Activated T-helper 2 cell treated with anti-CD3 and anti-CD28 coated beads, Interferon-gamma antibody, Interleukin-2, Interleukin-4, amounts not matched to agents 10 μg/mL and 5 μg/mL and 100 μg/mL, durations not matched to agents 14 hours and 24 hours and 36 hours (primary cell): ENCODE results near the gene GOLGA1. TPM values are rescaled to one million over a fixed set of nuclear protein-coding genes. Genes with fewer than 3 reads are reported as not detected.
A peak's percentile ranks its signal among the peaks of the same experiment; 100 is the strongest.
"Not testable (repeated sequence)": the region's sequence is repeated elsewhere in the genome, so short reads cannot be mapped to it uniquely, and the experiment has no call there.

ENCODE experiments used
- DNase-seq: peaks from one replicate; pipeline ENCODE4 v3.0.0; 2021; ENCODE audit warnings: low spot score
- H3K27ac Mint-ChIP-seq: one replicate; pipeline ENCODE4 v1.8.0; 2021; ENCODE audit warnings: mixed read lengths
- H3K27me3 Mint-ChIP-seq: one replicate; pipeline ENCODE4 v1.8.0; 2021; ENCODE audit warnings: low read depth, mixed read lengths
- H3K36me3 Mint-ChIP-seq: one replicate; pipeline ENCODE4 v1.8.0; 2021; ENCODE audit warnings: low read depth, mixed read lengths
- H3K4me1 Mint-ChIP-seq: one replicate; pipeline ENCODE4 v1.8.0; 2021; ENCODE audit warnings: low read depth, mixed read lengths
- H3K4me3 Mint-ChIP-seq: one replicate; pipeline ENCODE4 v1.8.0; 2021; ENCODE audit warnings: low read depth, mild to moderate bottlenecking, moderate library complexity, mixed read lengths
- H3K9me3 Mint-ChIP-seq: one replicate; pipeline ENCODE4 v1.8.0; 2021; ENCODE audit warnings: mixed read lengths
- intact Hi-C: fragments of 100-400 bp; cut with micrococcal nuclease; formaldehyde crosslinking; loops from one replicate; pipeline ENCODE4 v1.15.1; 2023
- total RNA-seq: library from RNA; stranded (reverse); gene quantifications from 2 replicates; pipeline ENCODE4 v1.2.3, GENCODE V29; 2022

The GOLGA1 gene
- total RNA-seq, 1 donor from 2014 or later, result 16.1 TPM

GRCh38 chr9:124928116-124928515, 12.8 kb downstream of the GOLGA1 start:
- intact Hi-C loops, result no loop called here
- H3K9me3 Mint-ChIP-seq, result no peaks in the 10 kb centered on the region
- peaks cover 44% of the 10 kb centered on the region for H3K36me3 Mint-ChIP-seq
- H3K27me3 Mint-ChIP-seq, result no peaks in the 10 kb centered on the region
- no peak overlapping the region for H3K4me3 Mint-ChIP-seq
- no peak for DNase-seq
- H3K27ac Mint-ChIP-seq, result no peak overlapping the region
- H3K4me1 Mint-ChIP-seq, result no peaks in the 10 kb centered on the region

GRCh38 chr9:124920394-124920793, 20.5 kb downstream of the GOLGA1 start:
- H3K4me1 Mint-ChIP-seq, H3K27ac Mint-ChIP-seq, intact Hi-C loops, H3K9me3 Mint-ChIP-seq, DNase-seq, H3K4me3 Mint-ChIP-seq, H3K27me3 Mint-ChIP-seq: not testable (repeated sequence)
- H3K36me3 Mint-ChIP-seq, result peaks cover 26% of the 10 kb centered on the region

GRCh38 chr9:124914753-124915405, 26.0 kb downstream of the GOLGA1 start:
- no peak for DNase-seq
- Mint-ChIP-seq H3K4me1 (no peaks in the 10 kb centered on the region), H3K9me3 (no peaks in the 10 kb centered on the region), H3K27me3 (no peaks in the 10 kb centered on the region), H3K27ac (no peak overlapping the region), H3K36me3 (peaks cover 38% of the 10 kb centered on the region), H3K4me3 (no peak overlapping the region)
- intact Hi-C loops, result no loop called here

- Mint-ChIP-seq H3K27ac (no peak overlapping the region), H3K4me1 (no peaks in the 10 kb centered on the region), H3K36me3 (peaks cover 33% of the 10 kb centered on the region), H3K9me3 (no peaks in the 10 kb centered on the region), H3K4me3 (no peak overlapping the region), H3K27me3 (no peaks in the 10 kb centered on the region)
- no peak for DNase-seq
- intact Hi-C loops, result no loop called here
These were observed 27.5 kb downstream of the GOLGA1 start for GRCh38 chr9:124913378-124913777.

- Mint-ChIP-seq H3K4me3 (no peak overlapping the region), H3K36me3 (peaks cover 41% of the 10 kb centered on the region), H3K4me1 (no peaks in the 10 kb centered on the region), H3K27ac (no peak overlapping the region), H3K9me3 (no peaks in the 10 kb centered on the region), H3K27me3 (no peaks in the 10 kb centered on the region)
- intact Hi-C loops, result no loop called here
- DNase-seq, result no peak
These were observed 29.1 kb downstream of the GOLGA1 start for GRCh38 chr9:124911766-124912165.

GRCh38 chr9:124908098-124908497, 32.8 kb downstream of the GOLGA1 start:
- Mint-ChIP-seq H3K27me3 (no peaks in the 10 kb centered on the region), H3K4me1 (no peaks in the 10 kb centered on the region), H3K36me3 (peaks cover 40% of the 10 kb centered on the region), H3K27ac (no peak overlapping the region), H3K9me3 (no peaks in the 10 kb centered on the region), H3K4me3 (no peak overlapping the region)
- no peak for DNase-seq
- intact Hi-C loops, result no loop called here

- Mint-ChIP-seq H3K4me3 (no peak overlapping the region), H3K27me3 (no peaks in the 10 kb centered on the region), H3K36me3 (peaks cover 42% of the 10 kb centered on the region), H3K27ac (no peak overlapping the region), H3K9me3 (no peaks in the 10 kb centered on the region), H3K4me1 (no peaks in the 10 kb centered on the region)
- no peak for DNase-seq
- intact Hi-C loops, result no loop called here
These were observed 33.9 kb downstream of the GOLGA1 start for GRCh38 chr9:124906966-124907365.

GRCh38 chr9:124899845-124900244, 41.0 kb downstream of the GOLGA1 start:
- Mint-ChIP-seq H3K36me3 (peaks cover 34% of the 10 kb centered on the region), H3K27me3 (no peaks in the 10 kb centered on the region), H3K9me3 (no peaks in the 10 kb centered on the region), H3K4me1 (peaks cover 1% of the 10 kb centered on the region), H3K4me3 (no peak overlapping the region), H3K27ac (no peak overlapping the region)
- intact Hi-C loops, result no loop called here
- no peak for DNase-seq

GRCh38 chr9:124897570-124898460, 43.1 kb downstream of the GOLGA1 start:
- no peak for DNase-seq
- Mint-ChIP-seq H3K4me3 (no peak overlapping the region), H3K4me1 (peaks cover 4% of the 10 kb centered on the region), H3K36me3 (peaks cover 34% of the 10 kb centered on the region), H3K9me3 (no peaks in the 10 kb centered on the region), H3K27me3 (no peaks in the 10 kb centered on the region), H3K27ac (no peak overlapping the region)
- intact Hi-C loops, result no loop called here

GRCh38 chr9:124894741-124895170, 46.1 kb downstream of the GOLGA1 start:
- peaks cover 39% of the 10 kb centered on the region for H3K36me3 Mint-ChIP-seq

GRCh38 chr9:124894035-124894740, 46.7 kb downstream of the GOLGA1 start:
- Mint-ChIP-seq H3K27ac (no peak overlapping the region), H3K27me3 (no peaks in the 10 kb centered on the region), H3K36me3 (peaks cover 45% of the 10 kb centered on the region), H3K9me3 (no peaks in the 10 kb centered on the region), H3K4me3 (no peak overlapping the region), H3K4me1 (peaks cover 4% of the 10 kb centered on the region)
- DNase-seq, result no peak
- intact Hi-C loops, result loop anchor here (1.0 to 2.0 kb wide), 2 partner anchors 23 to 120 kb away; no protein-coding TSS in a partner anchor

More at GRCh38 chr9:124894741-124895170, 46.1 kb downstream of the GOLGA1 start:
- Mint-ChIP-seq H3K27me3 (no peaks in the 10 kb centered on the region), H3K4me3 (no peak overlapping the region), H3K4me1 (peaks cover 4% of the 10 kb centered on the region), H3K27ac (peak overlapping the region; percentile 0), H3K9me3 (no peaks in the 10 kb centered on the region)
- intact Hi-C loops, result loop anchor here (1.0 to 2.0 kb wide), 2 partner anchors 24 to 120 kb away; no protein-coding TSS in a partner anchor
- peak; percentile 16 for DNase-seq

- no peaks in the 10 kb centered on the region for H3K27me3 Mint-ChIP-seq
- no peak for DNase-seq
- no peak overlapping the region for H3K4me3 Mint-ChIP-seq
- H3K4me1 Mint-ChIP-seq, result peaks cover 4% of the 10 kb centered on the region
- intact Hi-C loops, result no loop called here
- peaks cover 52% of the 10 kb centered on the region for H3K36me3 Mint-ChIP-seq
- H3K9me3 Mint-ChIP-seq, result no peaks in the 10 kb centered on the region
- H3K27ac Mint-ChIP-seq, result no peak overlapping the region
These were observed 50.7 kb downstream of the GOLGA1 start for GRCh38 chr9:124890179-124890578.
